ENCODE data around the gene UBA52. TPM values are rescaled to one million over a fixed set of nuclear protein-coding genes. Genes with fewer than 3 reads are reported as not detected.
A peak's percentile ranks its signal among the peaks of the same experiment; 100 is the strongest.

The UBA52 gene
- total and polyA plus RNA-seq, 4 experiments from 2014 or later: 1,135 to 1,978 (median 1,827) TPM

- Mint-ChIP-seq H3K4me3 (no peak overlapping the region), H3K36me3 (no peaks in the 10 kb centered on the region), H3K27ac (no peak overlapping the region), H3K27me3 (no peaks in the 10 kb centered on the region), H3K4me1 (no peaks in the 10 kb centered on the region), H3K9me3 (no peaks in the 10 kb centered on the region)
- H3K36me3 ChIP-seq (ENCODE audit: insufficient read depth, low read length): no peaks in the 10 kb centered on the region
- intact Hi-C loops (cut with micrococcal nuclease): no loop called here
- no peak overlapping the region for H3K27ac ChIP-seq (ENCODE audit: low read depth, low read length)
- ChIA-PET CTCF (ENCODE audit: partially characterized antibody) (interaction anchor here (0.7 to 1.0 kb wide), 2 partner anchors 83 to 117 kb away, joined by 3 read pairs; no protein-coding TSS in a partner anchor), POLR2A (ENCODE audit: partially characterized antibody) (interaction anchor here (0.5 to 1.1 kb wide), 2 partner anchors 19 to 20 kb away, joined by 3 read pairs; partner anchors contain the start of gene UBA52)
- no peak for DNase-seq
- no peaks in the 10 kb centered on the region for H3K4me1 ChIP-seq (ENCODE audit: insufficient read depth, low read length)
- H3K27me3 ChIP-seq (ENCODE audit: insufficient read depth, low read length): no peaks in the 10 kb centered on the region
- H3K4me3 ChIP-seq (ENCODE audit: low read length in 2 of 2): no peak overlapping the region
- no peaks in the 10 kb centered on the region for H3K9me3 ChIP-seq (ENCODE audit: control insufficient read depth in 1 of 2, low read length in 2 of 2)
Observed at GRCh38 chr19:18551631-18552030, 20.0 kb upstream of the UBA52 start.

GRCh38 chr19:18557411-18558201 is 14.1 kb upstream of the UBA52 start, which contains the start of gene KXD1:
TSS of gene KXD1 (plus strand) at chr19:18557870. CDS start at chr19:18562057, 4,187 bp downstream.
- CTCF ChIA-PET (ENCODE audit: partially characterized antibody): interaction anchor here (1.0 to 5.1 kb wide), 6 partner anchors 14 to 307 kb away, joined by 4 to 29 read pairs (median 17); partner anchors contain the start of genes ELL, FKBP8, REX1BD and UBA52
- Histone ChIP-seq H3K4me1 (ENCODE audit: insufficient read depth, low read length) (peaks cover 25% of the 10 kb centered on the region), H3K27ac (ENCODE audit: low read depth, low read length) (peak within 1 kb of the TSS; percentile 98), H3K4me3 (ENCODE audit: low read length in 2 of 2) (peak within 1 kb of the TSS; percentile 81 to 97), H3K27me3 (ENCODE audit: insufficient read depth, low read length) (no peaks in the 10 kb centered on the region), H3K36me3 (ENCODE audit: insufficient read depth, low read length) (peaks cover 4% of the 10 kb centered on the region), H3K9me3 (ENCODE audit: control insufficient read depth in 1 of 2, low read length in 2 of 2) (no peaks in the 10 kb centered on the region)
- Mint-ChIP-seq H3K4me1 (peaks cover 9 to 35% (median 17%) of the 10 kb centered on the region in 4 donors), H3K9me3 (no peaks in the 10 kb centered on the region), H3K27ac (peak within 1 kb of the TSS; percentile 94 to 98 (median 96)), H3K4me3 (peak within 1 kb of the TSS; percentile 86 to 97 (median 93)), H3K36me3 (peaks cover 0 to 17% of the 10 kb centered on the region in 2 donors), H3K27me3 (no peaks in the 10 kb centered on the region)
- intact Hi-C loops (cut with micrococcal nuclease): loop anchor here (1.0 kb wide), 5 partner anchors 13 to 126 kb away; partner anchors contain the start of genes CRTC1, ELL, KLHL26 and UBA52
- POLR2A ChIA-PET (ENCODE audit: partially characterized antibody): interaction anchor here (0.5 to 7.9 kb wide), 33 partner anchors 10 to 898 kb away, joined by 3 to 97 read pairs (median 4); partner anchors contain the start of genes COPE, DDX49, ELL and FKBP8
- peak; percentile 95 to 100 (median 99) for DNase-seq

DNA sequence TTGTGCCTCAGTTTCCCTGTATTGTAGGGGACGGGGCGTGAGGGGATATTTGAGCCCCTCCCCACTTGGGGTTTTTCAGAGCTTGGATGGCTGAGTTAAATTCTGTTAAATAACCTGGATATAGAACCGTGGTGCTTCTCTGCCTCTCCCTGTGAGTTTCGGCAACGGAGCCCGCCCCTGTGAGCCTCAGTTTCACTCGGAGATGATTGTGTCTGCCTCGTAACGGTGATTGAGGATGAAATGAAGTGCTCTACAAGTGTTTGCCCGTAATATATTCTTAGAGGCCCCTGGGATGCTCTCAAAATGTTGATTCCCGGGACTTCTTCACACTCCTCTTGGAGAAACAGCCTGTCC is 13.5 kb upstream of the UBA52 start:
- peak overlapping the region; percentile 81 to 97 for H3K4me3 ChIP-seq (ENCODE audit: low read length in 2 of 2)
- ChIA-PET CTCF (ENCODE audit: partially characterized antibody) (interaction anchor here (0.6 to 5.1 kb wide), 9 partner anchors 14 to 308 kb away, joined by 3 to 29 read pairs (median 6); partner anchors contain the start of genes ELL, FKBP8, REX1BD and UBA52), POLR2A (ENCODE audit: partially characterized antibody) (interaction anchor here (0.7 to 7.9 kb wide), 26 partner anchors 11 to 847 kb away, joined by 3 to 97 read pairs (median 4); partner anchors contain the start of genes COPE, DDX49, ELL and FKBP8)
- intact Hi-C loops (cut with micrococcal nuclease): no loop called here
- DNase-seq: peak in 2 of 5 donors; percentile 5 to 15
- H3K27ac ChIP-seq (ENCODE audit: low read depth, low read length): peak overlapping the region; percentile 98
- H3K36me3 Mint-ChIP-seq: peaks cover 5 to 23% of the 10 kb centered on the region in 2 donors
- H3K4me1 Mint-ChIP-seq: peaks cover 9 to 35% (median 17%) of the 10 kb centered on the region in 4 donors
- peak overlapping the region; percentile 94 to 98 (median 96) for H3K27ac Mint-ChIP-seq
- no peaks in the 10 kb centered on the region for H3K27me3 Mint-ChIP-seq
- H3K9me3 ChIP-seq (ENCODE audit: control insufficient read depth in 1 of 2, low read length in 2 of 2): no peaks in the 10 kb centered on the region
- peaks cover 25% of the 10 kb centered on the region for H3K4me1 ChIP-seq (ENCODE audit: insufficient read depth, low read length)
- no peaks in the 10 kb centered on the region for H3K27me3 ChIP-seq (ENCODE audit: insufficient read depth, low read length)
- H3K4me3 Mint-ChIP-seq: peak overlapping the region; percentile 86 to 97 (median 93)
- peaks cover 9% of the 10 kb centered on the region for H3K36me3 ChIP-seq (ENCODE audit: insufficient read depth, low read length)
- H3K9me3 Mint-ChIP-seq: no peaks in the 10 kb centered on the region

DNA sequence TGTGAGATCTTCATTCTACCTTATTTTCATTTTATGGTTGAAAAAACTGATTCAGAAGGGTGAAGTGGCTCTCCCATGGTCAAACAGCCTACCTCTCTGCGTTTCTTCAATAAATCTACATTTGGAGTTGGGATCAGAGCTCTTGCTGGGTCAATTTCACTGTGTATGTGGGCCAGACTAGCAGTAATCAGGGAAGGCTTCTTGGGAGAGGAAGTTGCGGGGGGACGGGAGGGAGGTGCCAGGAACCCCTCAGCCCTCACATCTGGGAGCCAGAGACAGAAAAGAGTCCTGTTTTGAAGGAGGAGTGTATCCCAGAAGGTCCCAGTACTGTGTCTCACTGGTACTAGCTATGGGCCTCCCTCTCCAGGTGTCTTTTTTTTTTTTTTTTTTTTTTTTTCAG is 13.1 kb upstream of the UBA52 start:
- intact Hi-C loops (cut with micrococcal nuclease): no loop called here
- no peaks in the 10 kb centered on the region for H3K27me3 Mint-ChIP-seq
- Histone ChIP-seq H3K9me3 (ENCODE audit: control insufficient read depth in 1 of 2, low read length in 2 of 2) (no peaks in the 10 kb centered on the region), H3K27me3 (ENCODE audit: insufficient read depth, low read length) (no peaks in the 10 kb centered on the region), H3K36me3 (ENCODE audit: insufficient read depth, low read length) (peaks cover 11% of the 10 kb centered on the region), H3K4me3 (ENCODE audit: low read length in 2 of 2) (peak overlapping the region; percentile 81 to 97), H3K27ac (ENCODE audit: low read depth, low read length) (peak overlapping the region; percentile 98), H3K4me1 (ENCODE audit: insufficient read depth, low read length) (peaks cover 25% of the 10 kb centered on the region)
- no peaks in the 10 kb centered on the region for H3K9me3 Mint-ChIP-seq
- peak overlapping the region; percentile 86 to 97 (median 93) for H3K4me3 Mint-ChIP-seq
- DNase-seq: no peak
- POLR2A ChIA-PET (ENCODE audit: partially characterized antibody): interaction anchor here (0.7 to 7.9 kb wide), 18 partner anchors 11 to 361 kb away, joined by 3 to 97 read pairs (median 8); partner anchors contain the start of genes COPE, DDX49, ELL and FKBP8
- peaks cover 9 to 35% (median 17%) of the 10 kb centered on the region in 4 donors for H3K4me1 Mint-ChIP-seq
- CTCF ChIA-PET (ENCODE audit: partially characterized antibody): interaction anchor here (0.6 to 5.1 kb wide), 8 partner anchors 15 to 289 kb away, joined by 3 to 29 read pairs (median 7); partner anchors contain the start of genes ELL, FKBP8 and REX1BD
- H3K27ac Mint-ChIP-seq: peak overlapping the region; percentile 94 to 98 (median 96)
- peaks cover 5 to 24% of the 10 kb centered on the region in 2 donors for H3K36me3 Mint-ChIP-seq

DNA sequence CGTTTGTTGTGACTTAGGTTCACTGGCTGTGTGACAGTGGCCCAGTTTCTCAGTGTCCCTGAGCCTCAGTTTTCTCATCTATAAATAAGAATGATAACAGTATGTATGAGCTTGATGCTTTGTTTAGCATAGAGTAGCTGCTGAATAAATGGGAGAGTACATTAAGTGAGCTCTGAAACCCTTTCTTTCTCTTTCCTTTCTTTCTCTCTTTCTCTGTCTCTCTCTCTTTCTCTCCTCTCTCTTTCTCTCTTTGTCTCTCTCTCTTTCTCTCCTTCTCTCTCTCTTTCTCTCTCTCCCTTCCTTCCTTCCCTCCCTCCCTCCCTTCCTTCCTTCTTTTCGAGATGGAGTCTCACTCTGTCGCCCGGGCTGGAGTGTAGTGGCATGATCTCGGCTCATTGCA is 12.0 kb upstream of the UBA52 start:
- POLR2A ChIA-PET (ENCODE audit: partially characterized antibody): interaction anchor here (3.5 to 7.9 kb wide), 3 partner anchors 10 to 30 kb away, joined by 56 to 97 read pairs (median 81); partner anchors contain the start of genes FKBP8, REX1BD and UBA52

DNA sequence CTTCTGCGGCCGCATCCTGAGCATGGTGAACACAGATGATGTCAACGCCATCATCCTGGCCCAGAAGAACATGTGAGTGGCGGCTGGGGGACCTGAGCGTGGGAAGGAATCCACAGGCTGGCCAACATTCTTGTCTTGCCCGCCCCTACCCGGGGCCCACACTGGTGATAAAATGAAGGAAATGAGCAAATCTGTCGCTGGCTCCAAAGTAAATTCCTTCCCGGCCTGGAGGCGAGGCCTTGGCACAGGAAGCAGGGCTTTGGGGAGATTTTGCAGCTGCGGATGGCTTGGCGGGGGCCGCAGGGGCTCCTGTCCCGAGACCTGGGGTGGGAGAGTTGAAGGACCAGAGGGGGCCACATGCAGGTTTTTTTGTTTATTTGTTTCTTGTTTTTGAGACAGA is 9.6 kb upstream of the UBA52 start:
- Histone ChIP-seq H3K9me3 (ENCODE audit: control insufficient read depth in 1 of 2, low read length in 2 of 2) (no peaks in the 10 kb centered on the region), H3K4me3 (ENCODE audit: low read length in 2 of 2) (no peak overlapping the region), H3K36me3 (ENCODE audit: insufficient read depth, low read length) (peaks cover 36% of the 10 kb centered on the region), H3K27me3 (ENCODE audit: insufficient read depth, low read length) (no peaks in the 10 kb centered on the region), H3K4me1 (ENCODE audit: insufficient read depth, low read length) (peaks cover 23% of the 10 kb centered on the region), H3K27ac (ENCODE audit: low read depth, low read length) (no peak overlapping the region)
- Mint-ChIP-seq H3K27me3 (no peaks in the 10 kb centered on the region), H3K9me3 (no peaks in the 10 kb centered on the region), H3K4me3 (no peak overlapping the region), H3K36me3 (peaks cover 16 to 43% of the 10 kb centered on the region in 2 donors), H3K27ac (peak overlapping the region in 1 of 7 donors; percentile 31), H3K4me1 (peaks cover 9 to 35% (median 17%) of the 10 kb centered on the region in 4 donors)
- ChIA-PET CTCF (ENCODE audit: partially characterized antibody) (no interaction called here), POLR2A (ENCODE audit: partially characterized antibody) (interaction anchor here (1.0 to 1.5 kb wide), 2 partner anchors 9 to 40 kb away, joined by 3 to 5 read pairs; partner anchors contain the start of genes ELL and UBA52)
- intact Hi-C loops (cut with micrococcal nuclease): no loop called here
- no peak for DNase-seq

More for the DNA sequence above, 12.0 kb upstream of the UBA52 start:
- H3K27me3 ChIP-seq (ENCODE audit: insufficient read depth, low read length): no peaks in the 10 kb centered on the region
- peaks cover 25% of the 10 kb centered on the region for H3K4me1 ChIP-seq (ENCODE audit: insufficient read depth, low read length)
- H3K4me3 Mint-ChIP-seq: peak overlapping the region in 7 of 8 donors; percentile 38 to 97 (median 91)
- H3K36me3 ChIP-seq (ENCODE audit: insufficient read depth, low read length): peaks cover 18% of the 10 kb centered on the region
- no peak for DNase-seq
- no peaks in the 10 kb centered on the region for H3K27me3 Mint-ChIP-seq
- intact Hi-C loops (cut with micrococcal nuclease): no loop called here
- no peaks in the 10 kb centered on the region for H3K9me3 ChIP-seq (ENCODE audit: control insufficient read depth in 1 of 2, low read length in 2 of 2)
- H3K27ac ChIP-seq (ENCODE audit: low read depth, low read length): peak overlapping the region; percentile 98
- H3K27ac Mint-ChIP-seq: peak overlapping the region; percentile 54 to 96 (median 94)
- no peak overlapping the region for H3K4me3 ChIP-seq (ENCODE audit: low read length in 2 of 2)
- H3K9me3 Mint-ChIP-seq: no peaks in the 10 kb centered on the region
- peaks cover 9 to 35% (median 17%) of the 10 kb centered on the region in 4 donors for H3K4me1 Mint-ChIP-seq
- H3K36me3 Mint-ChIP-seq: peaks cover 12 to 30% of the 10 kb centered on the region in 2 donors
- CTCF ChIA-PET (ENCODE audit: partially characterized antibody): interaction anchor here (1.0 to 4.5 kb wide), 3 partner anchors 39 to 97 kb away, joined by 4 to 29 read pairs (median 5); partner anchors contain the start of gene ELL
